Activated T-helper 2 cell treated with anti-CD3 and anti-CD28 coated beads, Interferon-gamma antibody, Interleukin-2, Interleukin-4, amounts not matched to agents 10 μg/mL and 5 μg/mL and 100 μg/mL, durations not matched to agents 14 hours and 24 hours and 36 hours (primary cell): ENCODE data around the gene LENG1. TPM values are rescaled to one million over a fixed set of nuclear protein-coding genes. Genes with fewer than 3 reads are reported as not detected.
A peak's percentile ranks its signal among the peaks of the same experiment; 100 is the strongest.

ENCODE experiments used
- DNase-seq: peaks from one replicate; pipeline ENCODE4 v3.0.0; 2021; ENCODE audit warnings: low spot score
- H3K27ac Mint-ChIP-seq: one replicate; pipeline ENCODE4 v1.8.0; 2021; ENCODE audit warnings: mixed read lengths
- H3K27me3 Mint-ChIP-seq: one replicate; pipeline ENCODE4 v1.8.0; 2021; ENCODE audit warnings: low read depth, mixed read lengths
- H3K36me3 Mint-ChIP-seq: one replicate; pipeline ENCODE4 v1.8.0; 2021; ENCODE audit warnings: low read depth, mixed read lengths
- H3K4me1 Mint-ChIP-seq: one replicate; pipeline ENCODE4 v1.8.0; 2021; ENCODE audit warnings: low read depth, mixed read lengths
- H3K4me3 Mint-ChIP-seq: one replicate; pipeline ENCODE4 v1.8.0; 2021; ENCODE audit warnings: low read depth, mild to moderate bottlenecking, moderate library complexity, mixed read lengths
- H3K9me3 Mint-ChIP-seq: one replicate; pipeline ENCODE4 v1.8.0; 2021; ENCODE audit warnings: mixed read lengths
- intact Hi-C: fragments of 100-400 bp; cut with micrococcal nuclease; formaldehyde crosslinking; loops from one replicate; pipeline ENCODE4 v1.15.1; 2023
- total RNA-seq: library from RNA; stranded (reverse); gene quantifications from 2 replicates; pipeline ENCODE4 v1.2.3, GENCODE V29; 2022

Gene LENG1
- total RNA-seq, 1 donor from 2014 or later = 4.0 TPM

DNA sequence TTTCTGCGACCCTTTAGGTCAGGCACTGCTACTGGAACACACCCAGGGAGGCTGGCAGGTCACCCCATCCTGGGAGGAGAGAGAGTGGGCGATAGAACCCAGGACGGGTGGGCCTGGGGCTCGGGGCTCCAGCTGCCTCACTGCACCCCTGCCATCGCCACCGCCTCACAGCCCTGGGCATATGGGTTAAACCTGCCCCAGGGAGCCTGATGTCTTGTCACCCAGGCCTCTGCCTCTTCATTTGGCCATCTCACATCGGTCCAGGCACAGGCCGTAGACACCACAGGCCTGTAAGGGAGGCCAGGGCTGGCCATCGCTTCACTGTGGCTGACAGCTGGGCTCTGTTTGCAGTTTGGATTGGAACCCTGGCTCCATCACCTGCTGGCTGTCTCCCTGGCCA is 33.8 kb downstream of the LENG1 start:
- no peaks in the 10 kb centered on the region for H3K4me1 Mint-ChIP-seq
- no peak for DNase-seq
- no peak overlapping the region for H3K4me3 Mint-ChIP-seq
- H3K27ac Mint-ChIP-seq = no peak overlapping the region
- no peaks in the 10 kb centered on the region for H3K9me3 Mint-ChIP-seq
- no peaks in the 10 kb centered on the region for H3K27me3 Mint-ChIP-seq
- H3K36me3 Mint-ChIP-seq = peaks cover 59% of the 10 kb centered on the region
- intact Hi-C loops = no loop called here

DNA sequence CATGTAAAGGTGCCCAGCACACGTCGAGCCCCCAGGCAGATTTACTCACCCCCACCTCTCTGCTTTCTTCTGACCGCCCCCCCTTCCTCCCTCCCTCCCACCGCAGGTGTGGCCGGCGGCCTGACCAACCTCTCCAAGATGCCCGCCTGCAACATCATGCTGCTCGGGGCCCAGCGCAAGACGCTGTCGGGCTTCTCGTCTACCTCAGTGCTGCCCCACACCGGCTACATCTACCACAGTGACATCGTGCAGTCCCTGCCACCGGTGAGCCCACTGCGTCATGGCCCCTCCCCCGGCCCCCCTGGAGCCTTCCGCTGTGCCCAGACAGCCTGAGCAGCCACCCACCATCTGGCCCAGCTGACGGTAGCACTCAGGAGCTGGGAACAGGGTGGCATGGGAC is 35.1 kb downstream of the LENG1 start:
- Mint-ChIP-seq H3K36me3 (peaks cover 65% of the 10 kb centered on the region), H3K27ac (no peak overlapping the region), H3K27me3 (no peaks in the 10 kb centered on the region), H3K9me3 (no peaks in the 10 kb centered on the region), H3K4me3 (no peak overlapping the region), H3K4me1 (no peaks in the 10 kb centered on the region)
- DNase-seq = no peak
- intact Hi-C loops = no loop called here

DNA sequence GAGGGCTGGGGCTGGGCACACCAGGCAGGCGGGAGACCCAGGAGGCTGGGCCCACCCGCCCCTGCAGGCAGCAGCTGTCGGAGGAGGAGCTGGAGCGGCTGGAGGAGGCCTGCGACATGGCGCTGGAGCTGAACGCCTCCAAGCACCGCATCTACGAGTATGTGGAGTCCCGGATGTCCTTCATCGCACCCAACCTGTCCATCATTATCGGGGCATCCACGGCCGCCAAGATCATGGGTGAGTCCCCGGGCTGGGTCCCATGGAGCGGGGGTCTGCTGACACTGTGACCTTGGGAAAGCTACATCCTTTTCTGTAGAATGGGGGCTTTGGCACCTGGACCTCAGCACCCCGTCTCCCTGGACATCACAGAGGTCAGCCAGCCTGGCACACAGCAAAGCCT is 35.8 kb downstream of the LENG1 start:
- Mint-ChIP-seq H3K4me3 (no peak overlapping the region), H3K36me3 (peaks cover 64% of the 10 kb centered on the region), H3K9me3 (no peaks in the 10 kb centered on the region), H3K27ac (no peak overlapping the region), H3K27me3 (no peaks in the 10 kb centered on the region), H3K4me1 (no peaks in the 10 kb centered on the region)
- DNase-seq = no peak
- intact Hi-C loops = no loop called here

DNA sequence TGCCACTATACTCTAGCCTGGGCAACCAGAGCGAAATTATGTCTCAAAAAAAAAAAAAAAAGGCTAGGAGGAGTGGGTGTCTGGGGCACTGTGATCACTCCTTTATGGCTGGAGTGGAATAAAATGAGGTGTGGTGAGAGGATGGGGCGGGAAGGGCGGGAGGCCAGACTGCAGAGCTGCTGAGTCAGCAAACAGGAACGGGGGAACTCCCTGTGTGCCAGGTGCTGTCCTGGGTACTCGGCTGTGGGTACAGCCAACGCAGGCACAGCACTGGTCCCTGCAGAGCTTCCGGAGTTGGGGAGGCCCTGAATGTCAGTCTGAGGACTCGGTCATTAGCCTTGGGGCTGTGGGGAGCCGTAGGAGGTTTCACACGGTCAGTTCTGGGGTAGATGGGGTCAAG is 38.3 kb downstream of the LENG1 start:
- Mint-ChIP-seq H3K4me1 (peaks cover 7% of the 10 kb centered on the region), H3K36me3 (peaks cover 57% of the 10 kb centered on the region), H3K27me3 (no peaks in the 10 kb centered on the region), H3K4me3 (no peak overlapping the region), H3K9me3 (no peaks in the 10 kb centered on the region), H3K27ac (no peak overlapping the region)
- DNase-seq = no peak
- intact Hi-C loops = no loop called here

DNA sequence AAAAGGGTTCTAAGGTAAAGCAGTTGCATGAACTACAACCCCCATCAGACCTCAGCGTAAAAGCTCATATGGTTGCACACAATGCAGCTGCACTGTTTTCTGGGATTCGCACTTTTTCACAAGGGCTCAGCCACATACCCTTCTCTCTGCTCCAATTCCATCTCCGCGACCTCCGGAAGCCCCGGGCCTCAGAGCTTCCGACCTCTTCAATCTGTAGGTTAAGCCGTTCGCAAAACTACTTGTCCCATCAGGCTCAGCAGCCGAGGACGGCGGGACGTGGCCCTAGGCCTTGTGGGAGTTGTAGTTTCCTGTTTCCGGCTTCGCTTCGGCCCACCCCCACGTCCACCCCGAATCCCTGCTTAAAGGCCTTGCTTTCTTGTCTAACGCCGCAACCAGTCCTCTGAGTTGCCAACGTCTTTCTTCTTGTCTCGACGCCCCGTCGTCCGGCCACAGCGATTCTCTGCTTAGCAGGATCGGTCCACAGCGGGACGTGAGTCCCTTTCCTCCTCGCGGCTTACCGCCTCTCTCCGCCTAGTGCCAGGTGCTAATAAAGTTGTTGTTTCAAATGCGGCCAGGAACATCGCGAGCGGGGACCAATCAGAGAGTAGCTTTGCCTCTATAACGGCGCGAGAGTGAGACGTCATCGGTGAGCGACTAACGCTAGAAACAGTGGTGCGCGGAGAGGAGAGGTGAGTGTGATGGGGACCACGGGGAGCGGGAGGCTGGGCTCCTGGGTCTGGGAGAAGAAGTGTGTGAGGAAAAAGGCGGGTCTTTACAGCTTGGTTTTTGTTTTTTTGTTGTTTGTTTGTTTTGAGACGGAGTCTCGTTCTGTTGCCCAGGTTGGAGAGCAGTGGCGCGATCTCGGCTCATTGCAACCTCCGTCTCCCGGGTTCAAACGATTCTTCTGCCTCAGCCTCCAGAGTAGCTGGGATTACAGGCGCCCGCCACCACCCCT is 44.1 kb downstream of the LENG1 start, which contains the start of the genes PRPF31 and TFPT:
Gene PRPF31 (plus strand): TSS at position 646 of the 955 bp plus-strand sequence. CDS start 2,525 bp downstream, outside the sequence.
Gene TFPT (minus strand): TSS at position 549 of the 955 bp plus-strand sequence. CDS start 388 bp downstream, at position 161.
- peaks cover 51% of the 10 kb centered on the region for H3K36me3 Mint-ChIP-seq
- peaks cover 21% of the 10 kb centered on the region for H3K4me1 Mint-ChIP-seq
- H3K27ac Mint-ChIP-seq = peak within 1 kb of the TSS; percentile 92
- H3K9me3 Mint-ChIP-seq = no peaks in the 10 kb centered on the region
- peak; percentile 94 for DNase-seq
- peak within 1 kb of the TSS; percentile 97 for H3K4me3 Mint-ChIP-seq
- H3K27me3 Mint-ChIP-seq = no peaks in the 10 kb centered on the region
- intact Hi-C loops = loop anchor here (1.0 kb wide), 3 partner anchors 13 to 44 kb away; partner anchors contain the start of genes CNOT3, LENG1 and NDUFA3

DNA sequence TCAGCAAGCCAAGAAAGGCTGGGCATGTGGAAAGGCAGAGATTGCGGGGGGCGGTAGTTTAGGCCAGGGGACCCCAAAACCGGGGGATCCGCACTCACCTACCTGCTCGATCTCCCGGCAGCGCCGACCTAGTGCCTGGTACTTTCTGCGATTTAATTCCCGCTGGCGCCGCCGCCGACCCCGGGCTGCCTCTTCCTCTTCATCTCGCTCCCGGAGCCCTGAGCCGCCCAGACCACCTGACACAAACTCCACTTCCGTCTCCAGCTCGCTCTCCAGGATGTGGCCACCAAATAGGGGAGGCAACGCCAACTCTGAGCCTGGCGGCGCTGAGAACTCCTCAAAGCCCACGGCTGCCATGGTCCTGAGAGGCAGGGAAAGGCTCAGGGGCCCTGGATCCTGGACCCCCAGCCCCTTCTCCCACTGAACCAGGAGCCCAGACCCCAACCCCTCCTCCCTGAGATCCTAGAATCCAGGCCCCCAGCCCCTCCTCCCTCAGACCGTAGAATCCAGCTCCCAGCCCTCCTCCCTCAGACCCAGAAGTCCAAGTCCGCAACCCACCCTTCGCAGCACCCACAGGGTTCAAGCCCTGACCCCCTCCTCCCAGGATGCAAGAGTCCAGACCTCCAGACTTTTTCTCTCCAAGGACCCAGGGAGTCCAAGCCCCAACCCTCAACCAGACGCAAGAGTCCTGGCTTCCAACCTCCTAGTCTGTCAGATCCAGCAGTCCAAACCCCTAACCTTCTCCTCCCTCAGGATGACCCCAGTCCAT is 45.0 kb downstream of the LENG1 start:
- peak; percentile 59 for DNase-seq
- Mint-ChIP-seq H3K27me3 (no peaks in the 10 kb centered on the region), H3K4me1 (peaks cover 21% of the 10 kb centered on the region), H3K36me3 (peaks cover 52% of the 10 kb centered on the region), H3K9me3 (no peaks in the 10 kb centered on the region), H3K27ac (peak overlapping the region; percentile 92), H3K4me3 (peak overlapping the region; percentile 97)
- intact Hi-C loops = loop anchor here (1.0 kb wide), 3 partner anchors 12 to 45 kb away; partner anchors contain the start of genes CNOT3, LENG1 and NDUFA3

DNA sequence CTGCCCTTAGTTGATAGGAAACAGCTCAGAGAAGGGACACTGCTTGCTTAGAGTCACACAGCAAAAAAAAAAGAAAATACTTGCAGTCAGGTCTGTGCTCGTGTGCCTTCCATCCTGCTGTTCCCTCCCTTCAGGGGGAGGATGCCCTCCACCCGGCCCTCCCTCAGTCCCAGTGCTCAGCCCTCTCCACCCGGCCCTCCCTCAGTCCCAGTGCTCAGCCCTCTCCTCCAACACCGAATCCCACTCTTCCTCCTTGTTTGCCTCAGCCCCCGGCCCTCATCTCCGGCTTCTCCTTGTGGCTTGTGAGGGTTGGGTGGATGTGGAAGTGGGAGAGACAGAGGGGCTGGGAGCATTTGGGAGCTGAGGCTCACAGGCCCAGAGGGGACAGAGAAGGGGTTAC is 49.9 kb downstream of the LENG1 start:
- Mint-ChIP-seq H3K4me1 (peaks cover 12% of the 10 kb centered on the region), H3K36me3 (peaks cover 72% of the 10 kb centered on the region), H3K27me3 (no peaks in the 10 kb centered on the region), H3K27ac (no peak overlapping the region), H3K4me3 (no peak overlapping the region), H3K9me3 (no peaks in the 10 kb centered on the region)
- no peak for DNase-seq
- intact Hi-C loops = no loop called here

DNA sequence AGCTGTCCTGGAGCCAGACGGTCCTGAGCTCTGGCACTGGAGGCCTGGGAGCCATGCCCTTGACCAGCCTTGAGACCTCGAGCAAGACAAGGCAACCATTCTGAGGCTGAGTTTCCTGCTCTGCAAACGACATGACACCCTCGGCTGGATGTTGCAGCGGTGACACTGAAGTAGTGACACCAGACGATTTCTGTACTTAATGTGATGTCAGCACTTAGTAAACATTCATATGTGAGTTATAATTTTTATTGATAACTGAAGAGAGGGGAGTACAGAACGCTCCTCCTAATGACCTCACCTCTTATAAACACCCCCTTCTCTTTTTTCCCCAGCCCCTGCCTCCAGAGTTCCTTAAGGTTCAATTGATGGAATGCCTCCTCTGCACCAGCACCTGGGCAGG is 51.0 kb downstream of the LENG1 start:
- H3K36me3 Mint-ChIP-seq = peaks cover 63% of the 10 kb centered on the region
- H3K4me1 Mint-ChIP-seq = peaks cover 4% of the 10 kb centered on the region
- no peak overlapping the region for H3K4me3 Mint-ChIP-seq
- no peak for DNase-seq
- intact Hi-C loops = no loop called here
- H3K27me3 Mint-ChIP-seq = no peaks in the 10 kb centered on the region
- H3K27ac Mint-ChIP-seq = no peak overlapping the region
- H3K9me3 Mint-ChIP-seq = no peaks in the 10 kb centered on the region

DNA sequence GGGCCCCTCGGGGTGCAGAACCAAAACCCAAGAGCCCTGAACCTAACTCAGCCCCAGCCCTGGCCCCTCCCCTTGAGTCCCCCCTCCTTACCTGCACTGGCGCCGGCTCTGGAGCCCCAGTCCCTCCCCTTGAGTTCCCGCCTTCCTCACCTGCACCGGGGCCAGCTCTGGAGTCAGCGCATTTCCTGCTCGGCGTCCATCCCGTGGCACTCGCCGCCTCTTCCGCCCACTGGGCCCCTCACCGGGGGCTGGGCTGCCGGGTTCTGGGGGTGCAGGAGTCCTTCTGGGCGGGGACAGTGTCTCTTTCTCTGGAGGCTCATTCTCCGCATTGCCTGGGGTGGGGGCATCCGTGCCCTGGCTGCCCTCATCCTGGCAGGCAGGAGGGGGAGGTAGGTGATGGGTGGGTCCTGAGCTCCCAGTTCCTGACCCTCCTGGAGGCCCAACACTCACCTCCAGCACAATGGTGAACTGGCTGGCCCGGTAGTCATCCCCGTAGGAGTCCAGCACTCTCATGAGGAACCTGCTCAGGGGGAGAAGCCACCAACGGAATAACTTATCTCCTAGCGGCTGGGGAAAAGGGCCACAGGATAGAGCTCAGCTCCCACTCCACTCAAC is 51.5 kb downstream of the LENG1 start:
- intact Hi-C loops = no loop called here
- Mint-ChIP-seq H3K4me1 (peaks cover 3% of the 10 kb centered on the region), H3K27ac (no peak overlapping the region), H3K4me3 (no peak overlapping the region), H3K36me3 (peaks cover 57% of the 10 kb centered on the region), H3K9me3 (no peaks in the 10 kb centered on the region), H3K27me3 (no peaks in the 10 kb centered on the region)
- no peak for DNase-seq

DNA sequence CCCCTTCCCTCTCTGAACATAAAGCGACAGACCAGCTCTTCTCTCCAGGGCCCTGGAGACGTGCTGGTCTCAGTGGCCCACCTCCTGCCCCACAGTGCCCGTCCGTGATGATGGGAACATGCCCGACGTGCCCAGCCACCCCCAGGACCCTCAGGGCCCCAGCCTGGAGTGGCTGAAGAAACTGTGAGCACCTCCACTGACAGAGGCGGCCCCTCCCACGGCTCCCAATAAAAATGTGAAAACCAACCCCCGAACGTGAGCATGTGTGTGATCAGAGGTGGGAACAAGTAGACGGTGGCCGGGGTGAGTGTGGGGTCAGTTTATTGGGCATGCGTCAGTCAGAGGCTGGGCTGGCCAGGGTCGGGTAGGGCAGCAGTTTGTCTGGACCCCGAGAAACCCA is 52.8 kb downstream of the LENG1 start:
- Mint-ChIP-seq H3K27me3 (no peaks in the 10 kb centered on the region), H3K9me3 (no peaks in the 10 kb centered on the region), H3K27ac (no peak overlapping the region), H3K4me1 (peaks cover 8% of the 10 kb centered on the region), H3K36me3 (peaks cover 53% of the 10 kb centered on the region), H3K4me3 (no peak overlapping the region)
- DNase-seq = no peak
- intact Hi-C loops = no loop called here

DNA sequence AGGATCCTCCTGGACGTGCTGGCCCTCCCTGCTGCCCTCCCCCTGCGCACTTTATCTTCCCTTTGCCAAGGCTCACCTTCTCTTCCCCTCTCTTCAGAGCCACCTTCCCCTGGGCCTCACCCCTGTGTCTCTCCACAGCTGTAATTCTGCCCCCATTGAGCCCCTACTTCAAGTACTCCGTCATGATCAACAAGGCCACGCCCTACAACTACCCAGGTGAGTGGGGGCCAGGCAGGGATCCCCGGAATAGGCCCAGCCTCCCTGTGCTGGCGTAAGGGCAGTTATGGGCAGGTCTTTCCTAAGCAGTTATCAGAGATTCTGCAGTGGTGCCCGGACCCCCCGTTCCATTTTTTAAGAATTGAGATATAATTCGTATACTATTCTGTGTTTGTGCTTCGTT is 53.7 kb downstream of the LENG1 start:
- peak overlapping the region; percentile 15 for H3K4me3 Mint-ChIP-seq
- no peak overlapping the region for H3K27ac Mint-ChIP-seq
- no peak for DNase-seq

More for the DNA sequence above, 53.7 kb downstream of the LENG1 start:
- H3K36me3 Mint-ChIP-seq = peaks cover 50% of the 10 kb centered on the region
- H3K4me1 Mint-ChIP-seq = peaks cover 8% of the 10 kb centered on the region
- intact Hi-C loops = no loop called here
- H3K27me3 Mint-ChIP-seq = no peaks in the 10 kb centered on the region
- H3K9me3 Mint-ChIP-seq = no peaks in the 10 kb centered on the region
